ENCODE data around the gene PPP4R1.
"Not testable (repeated sequence)": the region's sequence is repeated elsewhere in the genome, so short reads cannot be mapped to it uniquely, and the experiment has no call there.

Gene PPP4R1

GRCh38 chr18:9647496-9648323, 33.4 kb upstream of the PPP4R1 start:
- H3K4me3 ChIP-seq (ENCODE audit: low read depth, low read length) = no peak overlapping the region
- DNase-seq (ENCODE audit: low read depth) = peak; percentile 8
- TF ChIP-seq MYC (IDR thresholded peaks at IDR 0.05; ENCODE audit: low read depth, low read length) (no peak), MAX (IDR thresholded peaks at IDR 0.05; ENCODE audit: low read depth, low read length) (no peak), POLR2A (IDR thresholded peaks at IDR 0.05; ENCODE audit: extremely low read depth, insufficient read length) (no peak), CTCF (IDR thresholded peaks at IDR 0.05; ENCODE audit: low read depth, low read length) (no peak)

- DNase-seq (ENCODE audit: low read depth) = no peak
- H3K4me3 ChIP-seq (ENCODE audit: low read depth, low read length) = no peak overlapping the region
- TF ChIP-seq POLR2A (IDR thresholded peaks at IDR 0.05; ENCODE audit: extremely low read depth, insufficient read length) = no peak
- TF ChIP-seq MAX (IDR thresholded peaks at IDR 0.05; ENCODE audit: low read depth, low read length) = no peak
- TF ChIP-seq CTCF (IDR thresholded peaks at IDR 0.05; ENCODE audit: low read depth, low read length) = no peak
- TF ChIP-seq MYC (IDR thresholded peaks at IDR 0.05; ENCODE audit: low read depth, low read length) = no peak
Observed at GRCh38 chr18:9643549-9643948, 29.2 kb upstream of the PPP4R1 start.

- no peak for DNase-seq (ENCODE audit: low read depth)
- TF ChIP-seq CTCF (IDR thresholded peaks at IDR 0.05; ENCODE audit: low read depth, low read length) (no peak), MYC (IDR thresholded peaks at IDR 0.05; ENCODE audit: low read depth, low read length) (no peak), POLR2A (IDR thresholded peaks at IDR 0.05; ENCODE audit: extremely low read depth, insufficient read length) (no peak), MAX (IDR thresholded peaks at IDR 0.05; ENCODE audit: low read depth, low read length) (no peak)
- no peak overlapping the region for H3K4me3 ChIP-seq (ENCODE audit: low read depth, low read length)
Observed at GRCh38 chr18:9642799-9643462, 28.6 kb upstream of the PPP4R1 start.

- DNase-seq (ENCODE audit: low read depth); H3K4me3 ChIP-seq (ENCODE audit: low read depth, low read length): not testable (repeated sequence)
Observed at GRCh38 chr18:9641081-9641480, 26.7 kb upstream of the PPP4R1 start.

GRCh38 chr18:9638886-9639285, 24.5 kb upstream of the PPP4R1 start:
- no peak for DNase-seq (ENCODE audit: low read depth)
- TF ChIP-seq CTCF (IDR thresholded peaks at IDR 0.05; ENCODE audit: low read depth, low read length) (no peak), POLR2A (IDR thresholded peaks at IDR 0.05; ENCODE audit: extremely low read depth, insufficient read length) (no peak), MYC (IDR thresholded peaks at IDR 0.05; ENCODE audit: low read depth, low read length) (no peak), MAX (IDR thresholded peaks at IDR 0.05; ENCODE audit: low read depth, low read length) (no peak)
- no peak overlapping the region for H3K4me3 ChIP-seq (ENCODE audit: low read depth, low read length)

- no peak for DNase-seq (ENCODE audit: low read depth)
- TF ChIP-seq MAX (IDR thresholded peaks at IDR 0.05; ENCODE audit: low read depth, low read length) (no peak), MYC (IDR thresholded peaks at IDR 0.05; ENCODE audit: low read depth, low read length) (no peak), POLR2A (IDR thresholded peaks at IDR 0.05; ENCODE audit: extremely low read depth, insufficient read length) (no peak), CTCF (IDR thresholded peaks at IDR 0.05; ENCODE audit: low read depth, low read length) (no peak)
- H3K4me3 ChIP-seq (ENCODE audit: low read depth, low read length) = no peak overlapping the region
Observed at GRCh38 chr18:9637036-9637767, 22.8 kb upstream of the PPP4R1 start.

All from NB4 (cell line).